SK-N-SH (cell line): ENCODE data around the gene TCL1B. TPM values are rescaled to one million over a fixed set of nuclear protein-coding genes. Genes with fewer than 3 reads are reported as not detected.

Experiments used
- CTCF ChIA-PET: fragments of 300-600, 350-600 bp; formaldehyde crosslinking; extraction: SDS; loops from one replicate; lab custom pipeline; 2021; lab: Yijun Ruan, JAX
- POLR2A ChIA-PET: fragments of 350-600 bp; sonication (Branson Sonifier 250); formaldehyde crosslinking; extraction: SDS; loops from one replicate; lab custom pipeline; 2020; ENCODE audit warnings: antibody characterized with exemption, inconsistent platforms; lab: Yijun Ruan, JAX
- DNase-seq: peaks from one replicate; pipeline ENCODE4 v3.0.0; 2012
- H2AFZ ChIP-seq: fragments of 200-600 bp; sonication (generic); 2 replicates; pipeline ENCODE4 v1.8.1; 2016; ENCODE audit warnings: antibody characterized with exemption, mild to moderate bottlenecking, low read depth
- H3F3A ChIP-seq: fragments of 200-600 bp; sonication (generic); replicated peaks from 2 replicates; pipeline ENCODE3; 2016; ENCODE audit warnings: antibody characterized with exemption, mild to moderate bottlenecking; ENCODE audit not compliant: insufficient read depth
- H3K27ac ChIP-seq, 2 experiments: fragments of 200-500 bp in 1 of 2; fragments of 200-600 bp in 1 of 2; sonication (Bioruptor generic) in 1 of 2; sonication (generic), shearing (Covaris generic) in 1 of 2; 2 replicates each; pipeline versions ENCODE4 v1.5.1 to v1.6.1; 2014 to 2016; ENCODE audit warnings: low read depth in 2 of 2, inconsistent platforms in 1 of 2, low read length in 1 of 2, mild to moderate bottlenecking in 1 of 2, mixed read lengths in 1 of 2
- H3K27me3 ChIP-seq: fragments of 200-600 bp; sonication (generic), shearing (Covaris generic); 2 replicates; pipeline ENCODE4 v1.6.1; 2016; ENCODE audit warnings: mixed run types; ENCODE audit not compliant: insufficient read depth
- H3K36me3 ChIP-seq, 2 experiments: fragments of 200-500 bp in 1 of 2; fragments of 200-600 bp in 1 of 2; sonication (Bioruptor generic) in 1 of 2; sonication (generic) in 1 of 2; replicated peaks in 1 of 2; 2 replicates each; pipeline versions ENCODE3 to v1.5.1; 2014 to 2016; ENCODE audit warnings: low read length in 1 of 2, mild to moderate bottlenecking in 1 of 2; ENCODE audit not compliant: insufficient read depth in 2 of 2, control insufficient read depth in 1 of 2
- H3K4me1 ChIP-seq, 2 experiments: fragments of 200-500 bp in 1 of 2; fragments of 200-600 bp in 1 of 2; sonication (Bioruptor generic) in 1 of 2; sonication (generic), shearing (Covaris generic) in 1 of 2; 2 replicates each; pipeline versions ENCODE4 v1.5.1 to v1.6.1; 2014 to 2016; ENCODE audit warnings: low read depth in 1 of 2, low read length in 1 of 2, mixed run types in 1 of 2; ENCODE audit not compliant: insufficient read depth in 2 of 2, control insufficient read depth in 1 of 2
- H3K4me2 ChIP-seq: fragments of 200-600 bp; sonication (generic), shearing (Covaris generic); 2 replicates; pipeline ENCODE4 v1.6.1; 2017; ENCODE audit warnings: mixed run types
- H3K4me3 ChIP-seq, 2 experiments: fragments of 200-500 bp in 1 of 2; fragments of 200-600 bp in 1 of 2; sonication (Bioruptor generic) in 1 of 2; sonication (generic), shearing (Covaris generic) in 1 of 2; 2 replicates each; pipeline versions ENCODE4 v1.5.1 to v1.8.1; 2014 to 2016; ENCODE audit warnings: low read depth in 2 of 2, inconsistent platforms in 1 of 2, low read length in 1 of 2, mild to moderate bottlenecking in 1 of 2, mixed read lengths in 1 of 2, moderate library complexity in 1 of 2
- H3K79me2 ChIP-seq: fragments of 200-600 bp; sonication (generic); 2 replicates; pipeline ENCODE4 v1.8.1; 2017; ENCODE audit warnings: mild to moderate bottlenecking; ENCODE audit not compliant: insufficient read depth
- H3K9ac ChIP-seq: fragments of 200-600 bp; sonication (generic); 2 replicates; pipeline ENCODE4 v1.6.1; 2017; ENCODE audit warnings: mixed run types
- H3K9me2 ChIP-seq: fragments of 200-600 bp; sonication (generic); 2 replicates; pipeline ENCODE4 v1.6.1; 2017; ENCODE audit warnings: mixed run types
- H3K9me3 ChIP-seq: fragments of 200-600 bp; sonication (generic); 2 replicates; pipeline ENCODE4 v1.6.1; 2017; ENCODE audit warnings: mixed run types, mild to moderate bottlenecking, moderate library complexity
- H4K20me1 ChIP-seq: fragments of 200-600 bp; sonication (generic); 2 replicates; pipeline ENCODE4 v1.6.1; 2017; ENCODE audit warnings: mild to moderate bottlenecking, mixed run types; ENCODE audit not compliant: insufficient read depth
- CTCF ChIP-seq: fragments of 200-600 bp; sonication (generic); IDR thresholded peaks from 2 replicates; pipeline ENCODE4 v1.6.1; 2017; ENCODE audit warnings: antibody characterized with exemption, mild to moderate bottlenecking, moderate library complexity
- ELF1 ChIP-seq: IDR thresholded peaks from 2 replicates; pipeline ENCODE4 v1.4.0; 2012
- EZH2phosphoT487 ChIP-seq: fragments of 200-600 bp; sonication (generic); IDR thresholded peaks from 2 replicates; pipeline ENCODE4 v1.6.1; 2017; ENCODE audit warnings: low read depth, mixed run types, mild to moderate bottlenecking, antibody characterized with exemption, moderate library complexity, borderline replicate concordance
- FOSL2 ChIP-seq: IDR thresholded peaks from 2 replicates; pipeline ENCODE4 v1.4.0; 2012; ENCODE audit warnings: low read depth, mild to moderate bottlenecking, moderate library complexity, borderline replicate concordance
- FOXJ3 ChIP-seq: sonication (generic); formaldehyde crosslinking; IDR thresholded peaks from 2 replicates; pipeline ENCODE4 v1.5.1; 2020; ENCODE audit warnings: mild to moderate bottlenecking, missing genetic modification reagents
- GABPA ChIP-seq: IDR thresholded peaks from 2 replicates; pipeline ENCODE4 v1.4.0; 2012; ENCODE audit warnings: low read depth, mild to moderate bottlenecking
- IRF3 ChIP-seq: fragments of 150-350 bp; IDR thresholded peaks from 2 replicates; pipeline ENCODE4 v1.6.1; 2016; ENCODE audit warnings: mild to moderate bottlenecking, low read depth, low read length
- JUND ChIP-seq: IDR thresholded peaks from 2 replicates; pipeline ENCODE4 v1.4.0; 2012
- MXI1 ChIP-seq: IDR thresholded peaks from 2 replicates; pipeline ENCODE4 v1.6.1; 2012; ENCODE audit warnings: mild to moderate bottlenecking, low read depth, low read length, improper control_type of control experiment
- NFIC ChIP-seq: IDR thresholded peaks from 2 replicates; pipeline ENCODE4 v1.4.0; 2012; ENCODE audit warnings: borderline replicate concordance
- POLR2AphosphoS5 ChIP-seq: IDR thresholded peaks from 2 replicates; pipeline ENCODE4 v1.6.1; 2012; ENCODE audit warnings: low read depth, low read length
- RCOR1 ChIP-seq: fragments of 150-350 bp; IDR thresholded peaks from 2 replicates; pipeline ENCODE4 v1.6.1; 2017; ENCODE audit warnings: antibody characterized with exemption, low read length
- RFX5 ChIP-seq: IDR thresholded peaks from 2 replicates; pipeline ENCODE4 v1.6.1; 2012; ENCODE audit warnings: mild to moderate bottlenecking, improper control_type of control experiment, low read length
- TAF1 ChIP-seq: IDR thresholded peaks from 2 replicates; pipeline ENCODE4 v1.6.1; 2012; ENCODE audit warnings: low read depth, mild to moderate bottlenecking, low read length, moderate library complexity, borderline replicate concordance
- YY1 ChIP-seq: IDR thresholded peaks from 2 replicates; pipeline ENCODE4 v1.4.0; 2012; ENCODE audit warnings: low read depth, mild to moderate bottlenecking
- WGBS: methylation state at CpG from one replicate; pipeline ENCODE4 v1.1.6; 2017; ENCODE audit warnings: low lambda C conversion rate; 5-methylcytosine and 5-hydroxymethylcytosine counted together
- polyA plus RNA-seq, 3 experiments: library from polyadenylated mRNA; depleted of rRNA; stranded (reverse); fragments of >200 nt; gene quantifications; 2 replicates each; pipeline ENCODE4 v1.2.3, GENCODE V29; 2012
- TF ChIP-seq, protein P1 (sequence below): IDR thresholded peaks from 2 replicates; pipeline ENCODE4 v1.4.0; 2012; ENCODE audit warnings: low read depth, borderline replicate concordance
- TF ChIP-seq, protein P2 (sequence below): IDR thresholded peaks from 2 replicates; pipeline ENCODE4 v1.4.0; 2012; ENCODE audit warnings: low read depth, borderline replicate concordance

TCL1B gene
- polyA plus RNA-seq, 1 of the 3 experiments (the other 2 are of a cell fraction): not detected

DNA sequence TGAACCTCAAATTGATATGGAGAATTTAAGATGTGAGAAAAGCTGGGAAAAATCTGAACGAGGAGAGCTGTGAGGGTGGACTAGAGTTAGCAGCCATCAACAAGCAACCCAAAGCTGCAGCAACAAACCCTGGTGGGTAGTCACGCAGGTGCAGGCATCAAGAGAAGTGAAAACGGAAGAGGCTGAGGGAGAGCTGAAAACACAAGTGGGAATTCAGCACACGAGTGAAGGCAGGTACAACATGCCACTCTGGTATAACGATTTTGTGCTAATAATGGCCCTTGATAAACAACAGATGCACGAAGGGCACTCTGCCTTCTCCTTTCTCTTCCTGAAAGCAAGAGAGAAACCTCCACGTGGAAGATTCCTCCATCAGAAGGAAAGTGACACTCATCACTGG is 11.5 kb downstream of the TCL1B start:
- Histone ChIP-seq H3K9me2 (no peaks in the 10 kb centered on the region), H3K27ac (no peak overlapping the region), H3K9ac (no peak overlapping the region), H3K4me1 (no peaks in the 10 kb centered on the region; a peak in 1 of 4 replicates), H4K20me1 (no peaks in the 10 kb centered on the region), H3K4me2 (no peak overlapping the region), H3K79me2 (no peaks in the 10 kb centered on the region), H3F3A (no peaks in the 10 kb centered on the region), H2AFZ (no peak overlapping the region), H3K27me3 (no peaks in the 10 kb centered on the region), H3K4me3 (no peak overlapping the region), H3K9me3 (no peaks in the 10 kb centered on the region), H3K36me3 (no peaks in the 10 kb centered on the region)
- POLR2A ChIA-PET: no interaction called here
- CTCF ChIA-PET: interaction anchor here (1.3 kb wide), 1 partner anchor 184 kb away, joined by 3 read pairs; no protein-coding TSS in a partner anchor
- DNase-seq: no peak
- TF ChIP-seq, protein P1, sequence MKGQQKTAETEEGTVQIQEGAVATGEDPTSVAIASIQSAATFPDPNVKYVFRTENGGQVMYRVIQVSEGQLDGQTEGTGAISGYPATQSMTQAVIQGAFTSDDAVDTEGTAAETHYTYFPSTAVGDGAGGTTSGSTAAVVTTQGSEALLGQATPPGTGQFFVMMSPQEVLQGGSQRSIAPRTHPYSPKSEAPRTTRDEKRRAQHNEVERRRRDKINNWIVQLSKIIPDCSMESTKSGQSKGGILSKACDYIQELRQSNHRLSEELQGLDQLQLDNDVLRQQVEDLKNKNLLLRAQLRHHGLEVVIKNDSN: no peak
- TF ChIP-seq RCOR1 (no peak), TAF1 (no peak), IRF3 (no peak), YY1 (no peak)
- 13% methylated on average over 7 of the region's 7 CpGs for WGBS

GRCh38 chr14:95698287-95698686 is 12.1 kb downstream of the TCL1B start:
- H3K9me2 ChIP-seq: no peaks in the 10 kb centered on the region
- no peaks in the 10 kb centered on the region for H3K27me3 ChIP-seq
- no peaks in the 10 kb centered on the region for H4K20me1 ChIP-seq
- H3K36me3 ChIP-seq: no peaks in the 10 kb centered on the region
- H3K9me3 ChIP-seq: no peaks in the 10 kb centered on the region
- CTCF ChIA-PET: no interaction called here
- POLR2A ChIA-PET: no interaction called here
- no peak overlapping the region for H2AFZ ChIP-seq
- H3F3A ChIP-seq: no peaks in the 10 kb centered on the region
- no peak overlapping the region for H3K4me3 ChIP-seq
- H3K9ac ChIP-seq: no peak overlapping the region
- TF ChIP-seq MXI1 (no peak), FOSL2 (no peak), RFX5 (no peak), TAF1 (no peak)
- no peak overlapping the region for H3K4me2 ChIP-seq
- H3K4me1 ChIP-seq: no peaks in the 10 kb centered on the region; a peak in 1 of 4 replicates
- H3K79me2 ChIP-seq: no peaks in the 10 kb centered on the region
- no peak overlapping the region for H3K27ac ChIP-seq
- no peak for DNase-seq

DNA sequence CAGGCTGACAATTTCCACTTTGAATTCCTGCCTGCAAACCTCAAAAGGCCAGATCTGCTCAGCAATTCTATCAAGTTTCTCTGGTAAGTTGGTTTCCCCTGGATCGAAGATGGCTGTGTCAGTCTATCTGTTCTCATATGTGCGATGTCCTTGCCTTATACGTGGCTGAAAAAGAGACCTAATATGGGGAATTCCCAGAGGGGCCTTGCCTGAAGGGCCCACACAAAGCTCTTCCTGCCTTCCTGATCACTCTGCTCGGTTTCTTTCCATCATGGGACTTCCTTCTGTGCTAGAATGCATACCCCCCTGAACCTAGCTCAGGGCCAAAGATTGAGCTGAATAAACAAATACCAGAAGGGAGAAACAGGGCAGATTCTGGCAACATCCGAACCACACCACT is 13.2 kb downstream of the TCL1B start:
- ChIA-PET CTCF (no interaction called here), POLR2A (no interaction called here)
- Histone ChIP-seq H4K20me1 (no peaks in the 10 kb centered on the region), H3F3A (no peaks in the 10 kb centered on the region), H3K36me3 (no peaks in the 10 kb centered on the region), H3K4me2 (no peak overlapping the region), H3K9me2 (no peaks in the 10 kb centered on the region), H3K9me3 (no peaks in the 10 kb centered on the region), H3K4me1 (no peaks in the 10 kb centered on the region; a peak in 1 of 4 replicates), H2AFZ (no peak overlapping the region), H3K79me2 (no peaks in the 10 kb centered on the region), H3K27ac (no peak overlapping the region), H3K4me3 (no peak overlapping the region), H3K27me3 (no peaks in the 10 kb centered on the region), H3K9ac (no peak overlapping the region)
- no peak for DNase-seq
- 21% methylated on average over 5 of the region's 5 CpGs for WGBS
- TF ChIP-seq JUND: no peak
- TF ChIP-seq, protein P2, sequence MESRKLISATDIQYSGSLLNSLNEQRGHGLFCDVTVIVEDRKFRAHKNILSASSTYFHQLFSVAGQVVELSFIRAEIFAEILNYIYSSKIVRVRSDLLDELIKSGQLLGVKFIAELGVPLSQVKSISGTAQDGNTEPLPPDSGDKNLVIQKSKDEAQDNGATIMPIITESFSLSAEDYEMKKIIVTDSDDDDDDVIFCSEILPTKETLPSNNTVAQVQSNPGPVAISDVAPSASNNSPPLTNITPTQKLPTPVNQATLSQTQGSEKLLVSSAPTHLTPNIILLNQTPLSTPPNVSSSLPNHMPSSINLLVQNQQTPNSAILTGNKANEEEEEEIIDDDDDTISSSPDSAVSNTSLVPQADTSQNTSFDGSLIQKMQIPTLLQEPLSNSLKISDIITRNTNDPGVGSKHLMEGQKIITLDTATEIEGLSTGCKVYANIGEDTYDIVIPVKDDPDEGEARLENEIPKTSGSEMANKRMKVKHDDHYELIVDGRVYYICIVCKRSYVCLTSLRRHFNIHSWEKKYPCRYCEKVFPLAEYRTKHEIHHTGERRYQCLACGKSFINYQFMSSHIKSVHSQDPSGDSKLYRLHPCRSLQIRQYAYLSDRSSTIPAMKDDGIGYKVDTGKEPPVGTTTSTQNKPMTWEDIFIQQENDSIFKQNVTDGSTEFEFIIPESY: no peak
- no peak for TF ChIP-seq RCOR1
- TF ChIP-seq RFX5: no peak
- no peak for TF ChIP-seq CTCF
- no peak for TF ChIP-seq ELF1
- no peak for TF ChIP-seq EZH2phosphoT487
- no peak for TF ChIP-seq MXI1
- no peak for TF ChIP-seq FOXJ3
- TF ChIP-seq, protein P1: no peak
- no peak for TF ChIP-seq NFIC
- no peak for TF ChIP-seq POLR2AphosphoS5
- no peak for TF ChIP-seq GABPA
